Tibial artery (tissue), 4 donors: ENCODE results near the gene BCL11A.
A peak's percentile ranks its signal among the peaks of the same experiment; 100 is the strongest.

ENCODE experiments used
- DNase-seq, 2 donors: peaks; one replicate each; pipeline ENCODE4 v3.0.0-alpha.2; 2019
- H3K27ac ChIP-seq, 2 donors: fragments of 200-600 bp; sonication (generic) in 1 of 2; 1 replicate in 1 of 2; 2 replicates in 1 of 2; pipeline ENCODE4 v1.5.1; 2018 to 2019; ENCODE audit warnings: mild to moderate bottlenecking in 1 of 2
- H3K27me3 ChIP-seq, 2 donors: fragments of 200-600 bp; sonication (generic) in 1 of 2; one replicate each; pipeline versions ENCODE4 v1.5.1 to v1.6.0; 2016 to 2019
- H3K36me3 ChIP-seq, 3 donors: fragments of 200-600 bp; sonication (generic) in 2 of 3; one replicate each; pipeline ENCODE4 v1.5.1; 2016 to 2019; ENCODE audit warnings: mild to moderate bottlenecking in 2 of 3
- H3K4me1 ChIP-seq, 4 donors: fragments of 200-600 bp; sonication (generic) in 2 of 4; 1 replicate in 3 of 4; 2 replicates in 1 of 4; pipeline ENCODE4 v1.5.1; 2016 to 2019
- H3K4me3 ChIP-seq, 2 donors: fragments of 200-600 bp; sonication (generic) in 1 of 2; 1 replicate in 1 of 2; 2 replicates in 1 of 2; pipeline ENCODE4 v1.5.1; 2018 to 2019; ENCODE audit warnings: mild to moderate bottlenecking in 2 of 2
- H3K9me3 ChIP-seq, 3 donors: fragments of 200-600 bp; sonication (generic) in 1 of 3; one replicate each; pipeline ENCODE4 v1.5.1; 2016 to 2019
- CTCF ChIP-seq, 2 experiments: fragments of 200-600 bp in 1 of 2; fragments of 450-650 bp in 1 of 2; IDR thresholded peaks; one replicate each; pipeline ENCODE4 v1.5.1; 2017 to 2019; ENCODE audit warnings: antibody characterized with exemption in 2 of 2, mild to moderate bottlenecking in 1 of 2, moderate library complexity in 1 of 2
- intact Hi-C: fragments of 100-400 bp; cut with DNase I; formaldehyde crosslinking; loops from one replicate; pipeline ENCODE4 v1.15.0; 2023; ENCODE audit warnings: low total_unique reads

BCL11A gene

GRCh38 chr2:60567919-60568768 lies 14.7 kb upstream of the BCL11A start:
- Histone ChIP-seq H3K36me3 (no peaks in the 10 kb centered on the region), H3K27me3 (peaks cover 0 to 78% of the 10 kb centered on the region in 2 donors), H3K27ac (no peak overlapping the region), H3K4me1 (peaks cover 0 to 7% (median 3%) of the 10 kb centered on the region in 4 donors), H3K4me3 (no peak overlapping the region), H3K9me3 (no peaks in the 10 kb centered on the region)
- intact Hi-C loops = no loop called here
- DNase-seq = no peak
- no peak for TF ChIP-seq CTCF (IDR thresholded peaks at IDR 0.05)

- Histone ChIP-seq H3K4me3 (no peak overlapping the region), H3K9me3 (no peaks in the 10 kb centered on the region), H3K4me1 (peaks cover 0 to 7% (median 3%) of the 10 kb centered on the region in 4 donors), H3K27ac (no peak overlapping the region), H3K27me3 (peaks cover 0 to 74% of the 10 kb centered on the region in 2 donors), H3K36me3 (no peaks in the 10 kb centered on the region)
- intact Hi-C loops = no loop called here
- TF ChIP-seq CTCF (IDR thresholded peaks at IDR 0.05) = no peak
- DNase-seq = no peak
These were observed 13.6 kb upstream of the BCL11A start for GRCh38 chr2:60567096-60567495.

- Histone ChIP-seq H3K9me3 (no peaks in the 10 kb centered on the region), H3K4me3 (no peak overlapping the region), H3K27me3 (peaks cover 0 to 65% of the 10 kb centered on the region in 2 donors), H3K27ac (no peak overlapping the region), H3K36me3 (no peaks in the 10 kb centered on the region), H3K4me1 (peaks cover 0 to 7% (median 3%) of the 10 kb centered on the region in 4 donors)
- TF ChIP-seq CTCF (IDR thresholded peaks at IDR 0.05) = no peak
- DNase-seq = no peak
- intact Hi-C loops = no loop called here
These were observed 12.0 kb upstream of the BCL11A start for GRCh38 chr2:60565472-60565871.

GRCh38 chr2:60560734-60561644 lies 7.5 kb upstream of the BCL11A start:
- no peak overlapping the region for H3K27ac ChIP-seq
- intact Hi-C loops = no loop called here
- H3K9me3 ChIP-seq = no peaks in the 10 kb centered on the region
- peak; percentile 14 to 22 for TF ChIP-seq CTCF (IDR thresholded peaks at IDR 0.05)
- H3K4me1 ChIP-seq = peaks cover 0 to 8% (median 3%) of the 10 kb centered on the region in 4 donors
- H3K4me3 ChIP-seq = no peak overlapping the region
- H3K27me3 ChIP-seq = peaks cover 0 to 53% of the 10 kb centered on the region in 2 donors
- no peaks in the 10 kb centered on the region for H3K36me3 ChIP-seq
- DNase-seq = no peak

GRCh38 chr2:60559880-60560279 lies 6.4 kb upstream of the BCL11A start:
- no peaks in the 10 kb centered on the region for H3K36me3 ChIP-seq
- peaks cover 0 to 19% (median 11%) of the 10 kb centered on the region in 4 donors for H3K4me1 ChIP-seq
- no peak for DNase-seq
- intact Hi-C loops = no loop called here
- no peak overlapping the region for H3K4me3 ChIP-seq
- no peak for TF ChIP-seq CTCF (IDR thresholded peaks at IDR 0.05)
- H3K9me3 ChIP-seq = no peaks in the 10 kb centered on the region
- peaks cover 2 to 56% of the 10 kb centered on the region in 2 donors for H3K27me3 ChIP-seq
- no peak overlapping the region for H3K27ac ChIP-seq
